ENCODE results near the gene CTNNA2.

- TF ChIP-seq CTCF (IDR thresholded peaks at IDR 0.05): no peak
- TF ChIP-seq SIN3A (IDR thresholded peaks at IDR 0.05; ENCODE audit: borderline replicate concordance, insufficient read depth, low read depth, low read length): no peak
- TF ChIP-seq POLR2AphosphoS5 (IDR thresholded peaks at IDR 0.05; ENCODE audit: low read depth, low read length): no peak
Measured at GRCh38 chr2:80573167-80573566, 1060.3 kb downstream of the CTNNA2 start.

Data from Panc1 (cell line).